ENCODE results near the gene ANKRD6. TPM values are rescaled to one million over a fixed set of nuclear protein-coding genes. Genes with fewer than 3 reads are reported as not detected.

ANKRD6 gene
- total RNA-seq, 2 experiments from 2014 or later = 2.4 to 7.0 TPM

- Histone ChIP-seq H3K27ac (ENCODE audit: low read depth, low read length, poor library complexity, severe bottlenecking) (no peak overlapping the region), H3K4me3 (ENCODE audit: low read depth, low read length, poor library complexity, severe bottlenecking) (no peak overlapping the region), H3K9me2 (ENCODE audit: insufficient read depth, low read length) (no peaks in the 10 kb centered on the region), H3K36me3 (ENCODE audit: insufficient read depth, low read length) (peaks cover 98% of the 10 kb centered on the region), H3K9me3 (ENCODE audit: low read length) (no peaks in the 10 kb centered on the region), H3K79me2 (ENCODE audit: insufficient read depth, low read depth, low read length) (no peaks in the 10 kb centered on the region), H3K4me2 (ENCODE audit: low read length) (no peak overlapping the region), H2AFZ (ENCODE audit: low read length) (no peak overlapping the region), H4K20me1 (ENCODE audit: insufficient read depth, low read length) (no peaks in the 10 kb centered on the region), H3K4me1 (ENCODE audit: insufficient read depth, low read length, poor library complexity, severe bottlenecking) (no peaks in the 10 kb centered on the region)
- no TSS peak for BruUV-seq (replicated peaks)
- POLR2A ChIA-PET = interaction anchor here (1.0 kb wide), 1 partner anchor 9 kb away, joined by 3 read pairs; no protein-coding TSS in a partner anchor
- CTCF ChIA-PET (ENCODE audit: unreplicated experiment) = no interaction called here
- no peak for DNase-seq (ENCODE audit: low spot score)
- TF ChIP-seq CTCF (conservative IDR thresholded peaks at IDR 0.05; ENCODE audit: low read length) (no peak), EZH2phosphoT487 (IDR thresholded peaks at IDR 0.05; ENCODE audit: borderline replicate concordance, low read depth, low read length) (no peak)
- intact Hi-C loops (cut with micrococcal nuclease; ENCODE audit: unreplicated experiment) = no loop called here
Measured at GRCh38 chr6:89660981-89661380, 228.0 kb downstream of the ANKRD6 start.

- peaks cover 98% of the 10 kb centered on the region for H3K36me3 ChIP-seq (ENCODE audit: insufficient read depth, low read length)
- H3K4me3 ChIP-seq (ENCODE audit: low read depth, low read length, poor library complexity, severe bottlenecking) = no peak overlapping the region
- TF ChIP-seq CTCF (conservative IDR thresholded peaks at IDR 0.05; ENCODE audit: low read length) = no peak
- TF ChIP-seq EZH2phosphoT487 (IDR thresholded peaks at IDR 0.05; ENCODE audit: borderline replicate concordance, low read depth, low read length) = no peak
- BruUV-seq (replicated peaks) = no TSS peak
- intact Hi-C loops (cut with micrococcal nuclease; ENCODE audit: unreplicated experiment) = no loop called here
- no peak overlapping the region for H3K27ac ChIP-seq (ENCODE audit: low read depth, low read length, poor library complexity, severe bottlenecking)
- H4K20me1 ChIP-seq (ENCODE audit: insufficient read depth, low read length) = no peaks in the 10 kb centered on the region
- H3K4me1 ChIP-seq (ENCODE audit: insufficient read depth, low read length, poor library complexity, severe bottlenecking) = no peaks in the 10 kb centered on the region
- H3K9me2 ChIP-seq (ENCODE audit: insufficient read depth, low read length) = no peaks in the 10 kb centered on the region
- DNase-seq (ENCODE audit: low spot score) = no peak
- ChIA-PET POLR2A (interaction anchor here (0.6 to 1.3 kb wide), 2 partner anchors 14 to 148 kb away, joined by 4 to 5 read pairs; no protein-coding TSS in a partner anchor), CTCF (ENCODE audit: unreplicated experiment) (no interaction called here)
- H3K9me3 ChIP-seq (ENCODE audit: low read length) = no peaks in the 10 kb centered on the region
- H3K4me2 ChIP-seq (ENCODE audit: low read length) = no peak overlapping the region
- no peaks in the 10 kb centered on the region for H3K79me2 ChIP-seq (ENCODE audit: insufficient read depth, low read depth, low read length)
- no peak overlapping the region for H2AFZ ChIP-seq (ENCODE audit: low read length)
Measured at GRCh38 chr6:89661559-89661958, 228.6 kb downstream of the ANKRD6 start.

- intact Hi-C loops (cut with micrococcal nuclease; ENCODE audit: unreplicated experiment) = no loop called here
- CTCF ChIA-PET (ENCODE audit: unreplicated experiment) = no interaction called here
- H3K36me3 ChIP-seq (ENCODE audit: insufficient read depth, low read length) = peaks cover 98% of the 10 kb centered on the region
Measured at GRCh38 chr6:89662659-89663223, 229.8 kb downstream of the ANKRD6 start.

More at GRCh38 chr6:89662659-89663223, 229.8 kb downstream of the ANKRD6 start:
- TF ChIP-seq CTCF (conservative IDR thresholded peaks at IDR 0.05; ENCODE audit: low read length) (no peak), EZH2phosphoT487 (IDR thresholded peaks at IDR 0.05; ENCODE audit: borderline replicate concordance, low read depth, low read length) (no peak)
- Histone ChIP-seq H3K4me1 (ENCODE audit: insufficient read depth, low read length, poor library complexity, severe bottlenecking) (no peaks in the 10 kb centered on the region), H3K79me2 (ENCODE audit: insufficient read depth, low read depth, low read length) (no peaks in the 10 kb centered on the region), H3K9me2 (ENCODE audit: insufficient read depth, low read length) (no peaks in the 10 kb centered on the region), H3K9me3 (ENCODE audit: low read length) (no peaks in the 10 kb centered on the region), H4K20me1 (ENCODE audit: insufficient read depth, low read length) (no peaks in the 10 kb centered on the region), H3K27ac (ENCODE audit: low read depth, low read length, poor library complexity, severe bottlenecking) (no peak overlapping the region), H3K4me2 (ENCODE audit: low read length) (no peak overlapping the region), H3K4me3 (ENCODE audit: low read depth, low read length, poor library complexity, severe bottlenecking) (no peak overlapping the region), H2AFZ (ENCODE audit: low read length) (no peak overlapping the region)
- BruUV-seq (replicated peaks) = no TSS peak
- POLR2A ChIA-PET = interaction anchor here (0.6 to 1.3 kb wide), 3 partner anchors 13 to 64 kb away, joined by 3 to 5 read pairs (median 4); no protein-coding TSS in a partner anchor
- no peak for DNase-seq (ENCODE audit: low spot score)
